ENCODE results near the gene TMEM138.

DNA sequence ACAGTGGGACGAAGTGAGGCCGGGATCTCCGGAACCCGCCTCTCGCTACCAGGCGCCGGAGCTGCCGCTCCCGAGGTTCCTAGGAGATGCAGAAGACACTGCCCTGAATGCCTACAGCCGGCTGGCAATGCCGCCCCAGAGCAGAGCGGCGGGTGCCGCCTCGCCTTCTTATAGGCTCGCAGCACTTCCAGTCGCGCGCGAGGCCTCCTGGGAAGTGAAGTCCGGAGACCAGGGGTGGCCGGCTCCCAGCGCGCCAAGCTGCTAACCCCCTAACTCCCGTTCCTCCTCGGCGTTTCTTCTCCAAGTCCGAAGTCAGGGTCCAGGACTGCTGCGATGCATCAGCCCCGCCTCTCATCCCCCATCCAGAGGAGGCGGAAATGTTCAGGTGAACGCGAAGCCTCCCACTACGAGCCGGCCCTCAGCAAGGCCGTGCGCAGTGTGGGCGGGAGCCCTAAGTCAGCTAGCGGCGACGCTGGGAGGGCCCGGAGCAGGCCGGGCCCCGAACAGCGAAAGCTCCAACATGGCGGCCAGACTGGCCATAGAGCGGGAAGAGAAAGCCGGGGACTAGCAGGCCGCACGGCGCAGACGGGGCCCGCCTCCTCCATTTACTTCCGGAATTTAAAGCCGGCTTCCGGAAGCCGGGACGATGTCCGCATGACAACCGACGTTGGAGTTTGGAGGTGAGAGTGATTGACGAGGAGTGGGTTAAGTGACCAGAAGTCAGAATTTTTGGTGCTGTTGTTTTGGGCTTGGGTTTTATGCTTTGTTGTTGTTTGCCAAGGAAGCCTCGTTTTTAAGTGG lies at the start of gene TMEM138, which contains the start of gene CYB561A3:
- TF ChIP-seq, protein P1, sequence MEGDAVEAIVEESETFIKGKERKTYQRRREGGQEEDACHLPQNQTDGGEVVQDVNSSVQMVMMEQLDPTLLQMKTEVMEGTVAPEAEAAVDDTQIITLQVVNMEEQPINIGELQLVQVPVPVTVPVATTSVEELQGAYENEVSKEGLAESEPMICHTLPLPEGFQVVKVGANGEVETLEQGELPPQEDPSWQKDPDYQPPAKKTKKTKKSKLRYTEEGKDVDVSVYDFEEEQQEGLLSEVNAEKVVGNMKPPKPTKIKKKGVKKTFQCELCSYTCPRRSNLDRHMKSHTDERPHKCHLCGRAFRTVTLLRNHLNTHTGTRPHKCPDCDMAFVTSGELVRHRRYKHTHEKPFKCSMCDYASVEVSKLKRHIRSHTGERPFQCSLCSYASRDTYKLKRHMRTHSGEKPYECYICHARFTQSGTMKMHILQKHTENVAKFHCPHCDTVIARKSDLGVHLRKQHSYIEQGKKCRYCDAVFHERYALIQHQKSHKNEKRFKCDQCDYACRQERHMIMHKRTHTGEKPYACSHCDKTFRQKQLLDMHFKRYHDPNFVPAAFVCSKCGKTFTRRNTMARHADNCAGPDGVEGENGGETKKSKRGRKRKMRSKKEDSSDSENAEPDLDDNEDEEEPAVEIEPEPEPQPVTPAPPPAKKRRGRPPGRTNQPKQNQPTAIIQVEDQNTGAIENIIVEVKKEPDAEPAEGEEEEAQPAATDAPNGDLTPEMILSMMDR (IDR thresholded peaks at IDR 0.05; ENCODE audit: low read depth, low read length, poor library complexity, severe bottlenecking): no peak
- no peak for TF ChIP-seq EZH2phosphoT487 (IDR thresholded peaks at IDR 0.05; ENCODE audit: borderline replicate concordance, low read length)
